Measurements from ENCODE around the gene MLKL.
"Not testable (repeated sequence)": the region's sequence is repeated elsewhere in the genome, so short reads cannot be mapped to it uniquely, and the experiment has no call there.

Gene MLKL

DNA sequence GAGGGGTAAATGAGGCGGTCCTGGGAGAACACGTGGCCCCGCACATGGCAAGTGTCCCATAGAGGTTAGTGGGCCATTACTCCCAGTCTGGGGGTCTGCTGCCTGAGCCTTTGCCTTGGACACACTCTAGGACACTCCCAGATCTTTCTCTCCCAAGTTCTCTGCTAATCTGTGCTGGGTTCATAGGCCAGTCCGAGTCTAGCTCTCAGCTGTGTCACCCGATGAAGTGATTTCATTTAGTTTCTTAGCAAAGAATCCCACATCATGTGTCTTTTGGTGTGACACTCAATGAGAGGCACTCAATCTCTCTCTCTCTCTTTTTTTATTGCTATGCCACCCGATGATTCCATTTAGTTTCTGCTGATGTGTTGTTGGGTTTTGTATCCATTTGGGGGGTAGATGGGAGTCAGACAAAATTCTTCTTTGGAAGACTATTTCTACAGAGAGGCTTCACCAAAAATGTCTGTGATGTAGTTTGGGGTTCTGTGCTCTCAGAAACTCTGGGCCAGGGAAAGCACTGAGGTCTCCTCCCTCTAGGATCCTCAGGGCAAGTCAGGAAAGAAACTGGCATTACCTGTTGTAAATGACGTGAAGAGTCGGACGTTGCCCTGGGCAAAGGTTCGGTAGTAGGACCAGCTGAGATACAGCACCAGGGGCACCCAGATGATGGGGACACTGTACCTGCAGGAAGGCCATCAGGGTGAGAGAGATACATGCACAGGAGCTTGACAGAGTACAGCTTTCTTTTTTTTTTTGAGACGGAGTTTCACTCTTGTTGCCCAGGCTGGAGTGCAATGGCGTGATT is 25.2 kb upstream of the MLKL start:
- DNase-seq (ENCODE audit: low read depth), result no peak
- no peak overlapping the region for H3K4me3 ChIP-seq (ENCODE audit: low read depth, low read length)
- TF ChIP-seq, protein P1, sequence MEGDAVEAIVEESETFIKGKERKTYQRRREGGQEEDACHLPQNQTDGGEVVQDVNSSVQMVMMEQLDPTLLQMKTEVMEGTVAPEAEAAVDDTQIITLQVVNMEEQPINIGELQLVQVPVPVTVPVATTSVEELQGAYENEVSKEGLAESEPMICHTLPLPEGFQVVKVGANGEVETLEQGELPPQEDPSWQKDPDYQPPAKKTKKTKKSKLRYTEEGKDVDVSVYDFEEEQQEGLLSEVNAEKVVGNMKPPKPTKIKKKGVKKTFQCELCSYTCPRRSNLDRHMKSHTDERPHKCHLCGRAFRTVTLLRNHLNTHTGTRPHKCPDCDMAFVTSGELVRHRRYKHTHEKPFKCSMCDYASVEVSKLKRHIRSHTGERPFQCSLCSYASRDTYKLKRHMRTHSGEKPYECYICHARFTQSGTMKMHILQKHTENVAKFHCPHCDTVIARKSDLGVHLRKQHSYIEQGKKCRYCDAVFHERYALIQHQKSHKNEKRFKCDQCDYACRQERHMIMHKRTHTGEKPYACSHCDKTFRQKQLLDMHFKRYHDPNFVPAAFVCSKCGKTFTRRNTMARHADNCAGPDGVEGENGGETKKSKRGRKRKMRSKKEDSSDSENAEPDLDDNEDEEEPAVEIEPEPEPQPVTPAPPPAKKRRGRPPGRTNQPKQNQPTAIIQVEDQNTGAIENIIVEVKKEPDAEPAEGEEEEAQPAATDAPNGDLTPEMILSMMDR (IDR thresholded peaks at IDR 0.05; ENCODE audit: insufficient read depth, low read depth, low read length, missing control alignments), result no peak

DNA sequence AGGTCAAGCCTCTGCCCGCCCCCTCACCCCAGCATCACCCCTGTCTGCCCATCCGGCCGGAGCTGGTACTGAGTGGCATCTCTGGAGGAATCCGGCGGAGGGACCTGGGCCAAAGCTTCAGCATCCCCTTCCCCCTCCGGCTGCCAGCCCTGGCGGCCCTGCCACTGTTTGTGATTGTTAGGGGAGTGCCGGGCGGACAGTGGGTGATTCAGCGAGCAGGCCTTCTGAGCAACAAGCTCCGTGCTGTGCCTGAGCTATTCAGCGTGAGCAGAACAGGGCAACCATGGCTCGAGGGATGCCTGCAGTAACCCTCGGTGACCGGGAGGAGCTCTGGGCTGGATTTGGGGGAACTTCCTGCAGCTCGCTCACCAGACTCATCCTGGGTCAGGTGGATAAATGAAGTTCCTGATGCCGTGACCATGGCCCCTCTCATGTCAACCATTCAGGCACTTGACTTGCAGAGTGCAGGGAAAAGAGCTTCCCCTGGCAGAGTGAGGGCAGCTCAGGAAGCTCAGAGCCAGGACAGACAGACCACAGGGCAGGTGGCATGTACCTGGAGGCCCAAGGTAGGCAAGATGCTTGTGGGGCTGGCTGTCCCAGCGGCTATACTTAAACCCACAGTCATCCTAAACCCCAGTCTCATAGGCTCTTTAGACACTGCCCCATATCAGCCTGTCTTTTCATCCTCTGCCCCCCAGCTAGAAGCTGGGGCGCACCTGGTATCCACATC is 24.3 kb upstream of the MLKL start:
- H3K4me3 ChIP-seq (ENCODE audit: low read depth, low read length), result no peak overlapping the region
- no peak for DNase-seq (ENCODE audit: low read depth)
- TF ChIP-seq, protein P1 (IDR thresholded peaks at IDR 0.05; ENCODE audit: insufficient read depth, low read depth, low read length, missing control alignments), result no peak

- no peak overlapping the region for H3K4me3 ChIP-seq (ENCODE audit: low read depth, low read length)
- TF ChIP-seq, protein P1 (IDR thresholded peaks at IDR 0.05; ENCODE audit: insufficient read depth, low read depth, low read length, missing control alignments), result no peak
- no peak for DNase-seq (ENCODE audit: low read depth)
Observed at GRCh38 chr16:74723256-74723655, 22.6 kb upstream of the MLKL start.

GRCh38 chr16:74722156-74722555 is 21.5 kb upstream of the MLKL start:
- H3K4me3 ChIP-seq (ENCODE audit: low read depth, low read length); DNase-seq (ENCODE audit: low read depth): not testable (repeated sequence)

DNA sequence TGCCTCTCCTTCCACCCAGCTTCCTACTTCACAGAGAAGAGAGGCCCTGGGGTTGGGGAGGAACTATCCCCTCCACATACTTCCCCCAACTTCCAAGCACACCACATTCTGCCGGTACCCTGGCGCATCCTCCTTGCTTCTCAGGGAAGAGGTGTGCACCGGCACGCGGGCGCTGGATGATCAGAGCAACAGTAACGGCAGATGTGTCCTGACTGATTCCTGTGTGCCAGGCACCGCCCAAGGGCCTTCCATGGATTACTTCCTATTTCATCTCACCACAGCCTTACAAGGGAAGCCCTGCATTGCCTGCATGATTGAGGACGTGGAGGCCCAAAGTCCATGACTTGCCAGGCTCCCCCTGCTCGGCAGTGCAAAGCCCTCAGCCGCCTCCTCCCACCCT is 21.1 kb upstream of the MLKL start:
- TF ChIP-seq, protein P1 (IDR thresholded peaks at IDR 0.05; ENCODE audit: insufficient read depth, low read depth, low read length, missing control alignments), result no peak
- DNase-seq (ENCODE audit: low read depth), result no peak
- no peak overlapping the region for H3K4me3 ChIP-seq (ENCODE audit: low read depth, low read length)

GRCh38 chr16:74720579-74720978 is 19.9 kb upstream of the MLKL start:
- TF ChIP-seq, protein P1 (IDR thresholded peaks at IDR 0.05; ENCODE audit: insufficient read depth, low read depth, low read length, missing control alignments), result no peak
- H3K4me3 ChIP-seq (ENCODE audit: low read depth, low read length), result no peak overlapping the region

DNA sequence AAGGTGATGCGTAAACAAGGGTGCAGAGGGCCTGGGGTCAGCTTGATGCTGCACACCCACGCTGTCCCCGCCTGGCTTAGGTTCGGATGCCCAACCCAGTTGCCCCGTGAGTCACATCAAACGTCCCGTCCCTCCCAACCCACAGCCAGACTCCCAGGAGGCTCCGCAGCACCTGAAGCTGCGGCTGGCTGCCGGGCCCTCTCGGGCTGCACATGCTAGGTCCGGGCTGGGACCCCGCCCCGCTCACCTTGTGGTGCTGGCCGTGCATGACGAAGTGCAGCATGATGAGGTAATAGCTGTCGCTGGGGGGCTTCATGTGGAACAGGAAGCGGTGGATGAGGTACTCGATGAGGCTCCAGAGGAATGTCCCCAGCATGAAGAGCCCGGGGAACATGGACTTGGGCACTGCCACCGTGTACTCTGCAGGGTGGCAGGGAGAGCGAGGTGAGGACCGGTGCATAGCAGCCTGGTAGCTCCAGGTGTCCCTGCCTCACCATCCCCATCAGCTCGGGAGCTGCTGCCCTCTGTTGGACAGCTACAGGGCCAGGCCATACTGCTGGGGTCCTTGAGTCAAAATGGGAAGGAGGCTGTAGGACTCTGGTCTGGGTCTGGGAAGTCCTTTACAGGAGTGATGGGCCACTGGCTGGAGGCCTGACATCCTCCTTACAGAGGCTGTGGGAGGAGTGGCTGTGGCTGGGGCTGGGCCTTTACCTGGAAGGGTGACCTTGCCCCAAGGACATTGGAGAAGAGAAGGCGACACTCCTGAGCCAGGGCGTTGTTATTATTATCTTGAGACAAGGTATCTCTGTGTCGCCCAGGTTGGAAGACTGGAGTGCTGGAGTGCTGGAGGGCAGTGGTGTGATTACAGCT is 18.3 kb upstream of the MLKL start:
- TF ChIP-seq, protein P1 (IDR thresholded peaks at IDR 0.05; ENCODE audit: insufficient read depth, low read depth, low read length, missing control alignments), result no peak
- DNase-seq (ENCODE audit: low read depth), result no peak

More at GRCh38 chr16:74720579-74720978, 19.9 kb upstream of the MLKL start:
- no peak for DNase-seq (ENCODE audit: low read depth)

More for the DNA sequence above, 18.3 kb upstream of the MLKL start:
- H3K4me3 ChIP-seq (ENCODE audit: low read depth, low read length), result no peak overlapping the region
